Upper lobe of left lung (tissue), 4 donors: ENCODE data around the gene CDHR5.

Experiments
- POLR2AphosphoS5 ChIP-seq, 2 donors: sonication (generic); formaldehyde crosslinking; IDR thresholded peaks; one replicate each; pipeline ENCODE4 v1.5.1; 2017; ENCODE audit warnings: antibody characterized with exemption in 2 of 2
- TF ChIP-seq, protein P1 (sequence below), 6 experiments: fragments of 450-650 bp in 4 of 6; fragments of 200-600 bp in 2 of 6; sonication (generic) in 2 of 6; IDR thresholded peaks; one replicate each; pipeline ENCODE4 v1.5.1; 2016 to 2019; ENCODE audit warnings: antibody characterized with exemption in 6 of 6

DNA sequence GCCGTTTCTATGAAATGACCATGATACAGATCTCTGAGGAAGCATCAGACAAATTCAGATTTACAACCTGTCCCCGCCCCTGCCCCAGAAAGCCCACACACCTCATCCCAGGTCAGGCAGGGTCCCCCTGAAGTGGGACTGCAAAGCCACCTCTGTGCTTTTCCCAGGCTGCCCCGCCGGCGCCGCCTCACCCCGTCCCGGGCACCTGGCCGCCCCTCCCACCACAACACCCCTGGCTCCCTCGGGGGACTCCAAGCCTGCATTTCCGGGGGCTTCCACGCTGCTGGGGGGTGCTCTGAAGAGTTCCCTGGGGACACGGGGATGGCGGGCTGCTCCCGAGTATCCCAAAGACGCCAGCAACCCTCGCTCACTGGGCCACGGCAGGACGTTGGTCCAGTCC, 35.5 kb upstream of the CDHR5 start:
- TF ChIP-seq POLR2AphosphoS5 (IDR thresholded peaks at IDR 0.05), result no peak
- TF ChIP-seq, protein P1, sequence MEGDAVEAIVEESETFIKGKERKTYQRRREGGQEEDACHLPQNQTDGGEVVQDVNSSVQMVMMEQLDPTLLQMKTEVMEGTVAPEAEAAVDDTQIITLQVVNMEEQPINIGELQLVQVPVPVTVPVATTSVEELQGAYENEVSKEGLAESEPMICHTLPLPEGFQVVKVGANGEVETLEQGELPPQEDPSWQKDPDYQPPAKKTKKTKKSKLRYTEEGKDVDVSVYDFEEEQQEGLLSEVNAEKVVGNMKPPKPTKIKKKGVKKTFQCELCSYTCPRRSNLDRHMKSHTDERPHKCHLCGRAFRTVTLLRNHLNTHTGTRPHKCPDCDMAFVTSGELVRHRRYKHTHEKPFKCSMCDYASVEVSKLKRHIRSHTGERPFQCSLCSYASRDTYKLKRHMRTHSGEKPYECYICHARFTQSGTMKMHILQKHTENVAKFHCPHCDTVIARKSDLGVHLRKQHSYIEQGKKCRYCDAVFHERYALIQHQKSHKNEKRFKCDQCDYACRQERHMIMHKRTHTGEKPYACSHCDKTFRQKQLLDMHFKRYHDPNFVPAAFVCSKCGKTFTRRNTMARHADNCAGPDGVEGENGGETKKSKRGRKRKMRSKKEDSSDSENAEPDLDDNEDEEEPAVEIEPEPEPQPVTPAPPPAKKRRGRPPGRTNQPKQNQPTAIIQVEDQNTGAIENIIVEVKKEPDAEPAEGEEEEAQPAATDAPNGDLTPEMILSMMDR (IDR thresholded peaks at IDR 0.05), result no peak
